ENCODE results near the gene MRPS25. TPM values are rescaled to one million over a fixed set of nuclear protein-coding genes. Genes with fewer than 3 reads are reported as not detected.

MRPS25 gene
- polyA plus RNA-seq, 1 of the 3 experiments (the other 2 are of a cell fraction) = 41.5 TPM

GRCh38 chr3:15086699-15087098 lies 21.6 kb upstream of the MRPS25 start:
- H3K79me2 ChIP-seq (ENCODE audit: insufficient read depth) = no peaks in the 10 kb centered on the region
- TF ChIP-seq ZBTB33 (IDR thresholded peaks at IDR 0.05; ENCODE audit: borderline replicate concordance, low read depth) = no peak
- no peak for TF ChIP-seq JUND (IDR thresholded peaks at IDR 0.05)
- TF ChIP-seq, protein P1, sequence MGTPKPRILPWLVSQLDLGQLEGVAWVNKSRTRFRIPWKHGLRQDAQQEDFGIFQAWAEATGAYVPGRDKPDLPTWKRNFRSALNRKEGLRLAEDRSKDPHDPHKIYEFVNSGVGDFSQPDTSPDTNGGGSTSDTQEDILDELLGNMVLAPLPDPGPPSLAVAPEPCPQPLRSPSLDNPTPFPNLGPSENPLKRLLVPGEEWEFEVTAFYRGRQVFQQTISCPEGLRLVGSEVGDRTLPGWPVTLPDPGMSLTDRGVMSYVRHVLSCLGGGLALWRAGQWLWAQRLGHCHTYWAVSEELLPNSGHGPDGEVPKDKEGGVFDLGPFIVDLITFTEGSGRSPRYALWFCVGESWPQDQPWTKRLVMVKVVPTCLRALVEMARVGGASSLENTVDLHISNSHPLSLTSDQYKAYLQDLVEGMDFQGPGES (IDR thresholded peaks at IDR 0.05; ENCODE audit: low read depth, low read length) = no peak
- no peak for TF ChIP-seq RCOR1 (IDR thresholded peaks at IDR 0.05; ENCODE audit: low read length)
- TF ChIP-seq GABPA (IDR thresholded peaks at IDR 0.05; ENCODE audit: low read depth) = no peak
- TF ChIP-seq GATA2 (CRISPR knock-in tag; IDR thresholded peaks at IDR 0.05) = no peak
- no peak for TF ChIP-seq ELF1 (IDR thresholded peaks at IDR 0.05)
- no peak for TF ChIP-seq YY1 (IDR thresholded peaks at IDR 0.05; ENCODE audit: low read depth)
- TF ChIP-seq, protein P2, sequence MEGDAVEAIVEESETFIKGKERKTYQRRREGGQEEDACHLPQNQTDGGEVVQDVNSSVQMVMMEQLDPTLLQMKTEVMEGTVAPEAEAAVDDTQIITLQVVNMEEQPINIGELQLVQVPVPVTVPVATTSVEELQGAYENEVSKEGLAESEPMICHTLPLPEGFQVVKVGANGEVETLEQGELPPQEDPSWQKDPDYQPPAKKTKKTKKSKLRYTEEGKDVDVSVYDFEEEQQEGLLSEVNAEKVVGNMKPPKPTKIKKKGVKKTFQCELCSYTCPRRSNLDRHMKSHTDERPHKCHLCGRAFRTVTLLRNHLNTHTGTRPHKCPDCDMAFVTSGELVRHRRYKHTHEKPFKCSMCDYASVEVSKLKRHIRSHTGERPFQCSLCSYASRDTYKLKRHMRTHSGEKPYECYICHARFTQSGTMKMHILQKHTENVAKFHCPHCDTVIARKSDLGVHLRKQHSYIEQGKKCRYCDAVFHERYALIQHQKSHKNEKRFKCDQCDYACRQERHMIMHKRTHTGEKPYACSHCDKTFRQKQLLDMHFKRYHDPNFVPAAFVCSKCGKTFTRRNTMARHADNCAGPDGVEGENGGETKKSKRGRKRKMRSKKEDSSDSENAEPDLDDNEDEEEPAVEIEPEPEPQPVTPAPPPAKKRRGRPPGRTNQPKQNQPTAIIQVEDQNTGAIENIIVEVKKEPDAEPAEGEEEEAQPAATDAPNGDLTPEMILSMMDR (IDR thresholded peaks at IDR 0.05) = no peak
- TF ChIP-seq FOSL2 (IDR thresholded peaks at IDR 0.05; ENCODE audit: borderline replicate concordance, low read depth) = no peak
- TF ChIP-seq MXI1 (IDR thresholded peaks at IDR 0.05; ENCODE audit: low read depth, low read length) = no peak
- TF ChIP-seq POLR2AphosphoS5 (IDR thresholded peaks at IDR 0.05; ENCODE audit: low read depth, low read length) = no peak
- TF ChIP-seq MEF2A (IDR thresholded peaks at IDR 0.05; ENCODE audit: borderline replicate concordance, low read depth) = no peak
- CTCF ChIA-PET = interaction anchor here (0.8 kb wide), 1 partner anchor 161 kb away, joined by 3 read pairs; no protein-coding TSS in a partner anchor
- H3K4me3 ChIP-seq (ENCODE audit: low read depth in 2 of 2, low read length in 1 of 2) = no peak overlapping the region
- no peak overlapping the region for H2AFZ ChIP-seq (ENCODE audit: low read depth)
- 86% methylated on average over 2 of the region's 2 CpGs for WGBS (ENCODE audit: low lambda C conversion rate)
- DNase-seq = no peak
- H3K36me3 ChIP-seq (replicated peaks in 1 of 2; ENCODE audit: control insufficient read depth in 1 of 2, insufficient read depth in 2 of 2, low read length in 1 of 2) = peaks cover 54 to 66% of the 10 kb centered on the region in 2 experiments
- no peaks in the 10 kb centered on the region for H4K20me1 ChIP-seq (ENCODE audit: insufficient read depth)
- no peak overlapping the region for H3K4me2 ChIP-seq
- H3K27me3 ChIP-seq (ENCODE audit: insufficient read depth) = no peaks in the 10 kb centered on the region
- H3F3A ChIP-seq (replicated peaks; ENCODE audit: insufficient read depth) = no peaks in the 10 kb centered on the region
- H3K4me1 ChIP-seq (ENCODE audit: control insufficient read depth in 1 of 2, insufficient read depth in 2 of 2, low read depth in 1 of 2, low read length in 1 of 2) = no peaks in the 10 kb centered on the region
- H3K9ac ChIP-seq = no peak overlapping the region
- no peak overlapping the region for H3K27ac ChIP-seq (ENCODE audit: low read depth in 2 of 2, low read length in 1 of 2)
- POLR2A ChIA-PET = interaction anchor here (0.6 kb wide), 1 partner anchor 135 kb away, joined by 3 read pairs; no protein-coding TSS in a partner anchor
- no peaks in the 10 kb centered on the region for H3K9me3 ChIP-seq
- H3K9me2 ChIP-seq = no peaks in the 10 kb centered on the region

DNA sequence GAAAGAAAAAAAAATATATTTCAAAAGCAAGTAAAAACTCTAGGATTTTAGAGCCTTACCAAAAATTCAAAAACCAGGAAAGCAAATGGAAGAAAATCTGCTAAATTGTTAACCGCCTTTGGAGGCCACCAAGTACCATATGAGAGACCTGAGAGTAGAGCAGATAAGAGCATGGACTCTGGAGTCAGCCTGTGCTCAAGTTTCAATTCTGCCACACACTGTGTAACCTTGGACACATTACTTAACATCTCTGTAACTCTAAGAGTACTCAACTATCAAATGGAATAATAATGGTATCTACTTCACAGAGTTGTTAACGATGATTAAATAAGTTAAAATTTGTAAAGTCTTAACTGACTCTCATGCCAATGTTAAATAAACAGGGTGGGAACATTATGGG lies 21.1 kb upstream of the MRPS25 start:
- 98% methylated on average over 2 of the region's 2 CpGs for WGBS (ENCODE audit: low lambda C conversion rate)
- peaks cover 54 to 64% of the 10 kb centered on the region in 2 experiments for H3K36me3 ChIP-seq (replicated peaks in 1 of 2; ENCODE audit: control insufficient read depth in 1 of 2, insufficient read depth in 2 of 2, low read length in 1 of 2)
- no peaks in the 10 kb centered on the region for H3K79me2 ChIP-seq (ENCODE audit: insufficient read depth)
- no peaks in the 10 kb centered on the region for H4K20me1 ChIP-seq (ENCODE audit: insufficient read depth)
- no peaks in the 10 kb centered on the region for H3K9me3 ChIP-seq
- no peak overlapping the region for H2AFZ ChIP-seq (ENCODE audit: low read depth)
- DNase-seq = no peak
- no peak for TF ChIP-seq GATA2 (CRISPR knock-in tag; IDR thresholded peaks at IDR 0.05)
- TF ChIP-seq, protein P1 (IDR thresholded peaks at IDR 0.05; ENCODE audit: low read depth, low read length) = no peak
- TF ChIP-seq, protein P3, sequence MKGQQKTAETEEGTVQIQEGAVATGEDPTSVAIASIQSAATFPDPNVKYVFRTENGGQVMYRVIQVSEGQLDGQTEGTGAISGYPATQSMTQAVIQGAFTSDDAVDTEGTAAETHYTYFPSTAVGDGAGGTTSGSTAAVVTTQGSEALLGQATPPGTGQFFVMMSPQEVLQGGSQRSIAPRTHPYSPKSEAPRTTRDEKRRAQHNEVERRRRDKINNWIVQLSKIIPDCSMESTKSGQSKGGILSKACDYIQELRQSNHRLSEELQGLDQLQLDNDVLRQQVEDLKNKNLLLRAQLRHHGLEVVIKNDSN (IDR thresholded peaks at IDR 0.05; ENCODE audit: borderline replicate concordance, low read depth) = no peak
- TF ChIP-seq TAF1 (IDR thresholded peaks at IDR 0.05; ENCODE audit: borderline replicate concordance, low read depth, low read length) = no peak
- no peak for TF ChIP-seq MEF2A (IDR thresholded peaks at IDR 0.05; ENCODE audit: borderline replicate concordance, low read depth)
- TF ChIP-seq NRF1 (IDR thresholded peaks at IDR 0.05; ENCODE audit: low read depth, low read length) = no peak
- ChIA-PET POLR2A (no interaction called here), CTCF (interaction anchor here (0.8 kb wide), 1 partner anchor 160 kb away, joined by 3 read pairs; no protein-coding TSS in a partner anchor)
- no peak overlapping the region for H3K4me2 ChIP-seq
- H3K9ac ChIP-seq = no peak overlapping the region
- H3K4me1 ChIP-seq (ENCODE audit: control insufficient read depth in 1 of 2, insufficient read depth in 2 of 2, low read depth in 1 of 2, low read length in 1 of 2) = no peaks in the 10 kb centered on the region
- H3K27me3 ChIP-seq (ENCODE audit: insufficient read depth) = no peaks in the 10 kb centered on the region
- no peak overlapping the region for H3K27ac ChIP-seq (ENCODE audit: low read depth in 2 of 2, low read length in 1 of 2)
- no peak overlapping the region for H3K4me3 ChIP-seq (ENCODE audit: low read depth in 2 of 2, low read length in 1 of 2)
- H3K9me2 ChIP-seq = no peaks in the 10 kb centered on the region
- H3F3A ChIP-seq (replicated peaks; ENCODE audit: insufficient read depth) = no peaks in the 10 kb centered on the region

All from SK-N-SH (cell line).